ENCODE data around the gene TMBIM4.

TMBIM4 gene

GRCh38 chr12:66137937-66138336 is 31.9 kb downstream of the TMBIM4 start:
- DNase-seq = no peak

GRCh38 chr12:66132408-66132807 is 37.4 kb downstream of the TMBIM4 start:
- DNase-seq = no peak

DNA sequence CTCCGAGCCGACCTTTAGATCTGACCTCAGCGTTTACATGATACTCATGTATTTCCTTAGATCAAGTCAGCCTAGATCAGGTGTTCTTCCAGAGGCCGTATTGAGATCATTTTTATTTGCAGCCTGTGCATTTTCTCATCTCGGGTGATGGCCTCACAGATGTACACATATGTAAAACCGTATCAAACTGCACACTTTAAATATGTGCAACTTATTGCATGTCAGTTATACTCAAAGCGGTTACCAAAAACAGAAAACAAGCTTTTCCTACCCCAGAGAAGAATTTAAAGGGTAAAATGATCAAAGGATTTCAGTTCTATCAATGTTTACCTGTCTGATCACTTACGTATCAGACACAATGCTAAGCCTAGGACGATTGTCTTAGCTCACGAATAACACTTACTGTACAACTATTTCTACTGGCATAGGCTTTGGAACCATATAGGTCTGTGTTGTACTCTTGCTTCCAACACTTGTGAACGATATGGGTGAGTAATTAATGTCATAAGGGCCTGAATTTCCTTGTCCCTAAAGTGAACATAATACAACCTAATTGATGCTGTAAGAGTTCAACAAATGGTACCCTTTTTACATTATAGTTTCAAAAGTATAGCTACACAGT is 38.6 kb downstream of the TMBIM4 start:
- no peak for DNase-seq

- peak; percentile 88 for DNase-seq
Measured at GRCh38 chr12:66130267-66131066, 39.3 kb downstream of the TMBIM4 start, which contains the start of gene LLPH. TSS of gene LLPH (minus strand) at chr12:66130750. CDS start at chr12:66129106, 1,644 bp downstream.

DNA sequence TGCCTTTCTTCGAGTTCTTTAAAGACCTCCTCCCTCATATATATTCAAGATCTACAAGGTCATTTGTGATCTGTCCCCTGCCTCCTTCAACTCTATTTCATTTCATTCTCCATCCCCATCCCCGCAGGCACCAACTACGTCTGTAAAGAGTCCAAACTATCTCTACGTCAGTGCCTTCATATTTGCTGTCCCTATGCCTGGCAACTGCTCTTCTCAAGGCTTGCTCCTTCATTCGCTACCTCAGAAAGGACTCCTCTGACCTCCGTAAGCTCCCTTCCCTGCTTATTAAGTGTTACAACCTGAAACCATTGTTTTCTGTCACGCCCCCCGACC is 39.9 kb downstream of the TMBIM4 start:
- no peak for DNase-seq

GRCh38 chr12:66127650-66128049 is 42.1 kb downstream of the TMBIM4 start:
- no peak for DNase-seq

GRCh38 chr12:66120477-66120876 is 49.3 kb downstream of the TMBIM4 start:
- no peak for DNase-seq

- no peak for DNase-seq
Measured at GRCh38 chr12:66119870-66120241, 49.9 kb downstream of the TMBIM4 start.

DNA sequence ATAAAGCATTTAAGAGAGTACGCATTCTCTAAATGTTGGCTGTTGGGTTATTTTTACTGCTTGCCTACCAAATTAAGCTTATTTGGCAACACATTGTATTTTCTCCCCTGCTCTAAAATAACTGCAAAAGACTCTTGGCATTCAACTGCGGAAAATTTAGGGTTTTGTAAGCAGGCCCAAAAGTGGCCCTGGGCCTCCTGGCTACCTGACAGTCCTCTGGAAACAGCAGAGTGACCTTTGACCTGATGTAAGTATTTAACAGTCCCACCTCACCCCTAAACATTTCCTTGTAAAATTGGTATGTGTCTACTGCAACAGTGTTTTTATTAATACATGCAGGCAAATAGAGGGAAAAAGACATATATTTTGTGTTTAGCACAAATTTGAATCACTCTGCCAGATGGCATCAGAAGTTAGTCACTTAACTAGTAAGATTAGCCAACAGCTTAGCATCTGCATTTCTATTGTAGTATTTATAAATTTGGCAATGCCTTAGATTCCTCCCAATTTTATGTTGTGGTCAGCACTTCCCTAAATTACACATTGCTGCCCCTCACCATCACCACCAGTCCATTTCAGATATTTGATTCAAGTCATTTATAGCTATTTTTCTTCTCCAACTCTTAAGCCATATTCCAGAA is 50.4 kb downstream of the TMBIM4 start:
- no peak for DNase-seq

DNA sequence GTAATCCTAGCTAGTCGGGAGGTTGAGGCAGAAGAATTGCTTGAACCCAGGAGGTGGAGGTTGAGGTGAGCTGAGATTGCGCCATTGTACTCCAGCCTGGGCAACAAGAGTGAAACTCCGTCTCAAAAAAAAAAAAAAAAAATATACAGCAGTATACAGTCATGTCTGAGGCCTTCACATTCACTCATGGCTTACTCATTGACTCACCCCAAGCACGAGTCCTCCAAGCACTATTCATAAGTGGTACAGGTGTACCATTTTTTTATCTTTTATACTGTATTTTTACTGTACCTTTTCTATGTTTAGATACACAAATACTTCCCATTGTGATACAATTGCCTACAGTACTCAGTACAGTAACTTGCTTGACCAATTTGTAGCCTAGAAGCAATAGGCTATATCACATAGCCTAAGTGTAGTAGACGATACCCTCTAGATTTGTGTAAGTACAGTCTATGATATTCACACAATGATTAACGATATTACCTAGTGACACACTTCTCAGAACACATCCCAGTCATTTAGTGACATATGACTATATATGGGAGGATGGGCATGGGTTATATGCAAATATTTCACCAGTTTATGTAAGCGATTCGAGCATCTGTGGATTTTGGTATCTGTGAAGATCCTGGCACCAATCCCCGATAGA is 51.4 kb downstream of the TMBIM4 start:
- DNase-seq = no peak

DNA sequence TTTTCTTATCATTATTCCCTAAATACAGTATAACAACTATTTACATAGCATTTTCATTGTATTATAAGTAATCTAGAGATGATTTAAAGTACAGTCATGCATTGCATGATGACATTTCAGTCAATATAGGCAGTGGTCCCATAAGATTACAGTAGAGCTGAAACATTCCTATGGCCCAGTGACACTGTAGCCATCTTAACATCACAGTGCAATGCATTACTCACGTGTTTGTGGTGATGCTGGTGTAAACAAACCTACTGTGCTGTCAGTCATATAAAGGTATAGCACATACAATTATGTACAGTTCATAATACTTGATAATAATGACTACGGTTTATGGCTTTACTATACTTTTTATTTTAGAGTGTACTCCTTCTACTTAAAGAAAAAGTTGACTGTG is 52.6 kb downstream of the TMBIM4 start:
- no peak for DNase-seq

- DNase-seq = no peak
Measured at GRCh38 chr12:66115071-66115600, 54.7 kb downstream of the TMBIM4 start.

DNA sequence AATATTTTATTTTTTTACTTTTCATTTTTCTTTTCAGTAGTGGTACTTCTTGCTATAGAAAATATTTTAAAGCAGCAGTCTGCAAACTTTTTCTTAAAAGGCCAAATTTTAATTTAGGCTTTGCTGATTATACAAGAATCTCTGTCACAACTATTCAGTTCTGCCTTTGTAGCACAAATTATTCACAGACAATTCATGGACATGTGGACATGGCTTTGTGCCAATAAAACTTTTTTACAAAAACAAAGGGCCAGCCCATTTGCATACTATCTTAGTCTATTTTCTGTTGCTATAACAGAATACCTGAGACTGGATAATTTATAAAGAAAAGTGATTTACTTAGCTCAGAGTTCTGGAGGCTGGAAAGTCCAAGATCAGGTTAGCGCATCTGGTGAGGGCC is 56.3 kb downstream of the TMBIM4 start:
- no peak for DNase-seq

GRCh38 chr12:66111605-66112004 is 58.2 kb downstream of the TMBIM4 start:
- no peak for DNase-seq

DNA sequence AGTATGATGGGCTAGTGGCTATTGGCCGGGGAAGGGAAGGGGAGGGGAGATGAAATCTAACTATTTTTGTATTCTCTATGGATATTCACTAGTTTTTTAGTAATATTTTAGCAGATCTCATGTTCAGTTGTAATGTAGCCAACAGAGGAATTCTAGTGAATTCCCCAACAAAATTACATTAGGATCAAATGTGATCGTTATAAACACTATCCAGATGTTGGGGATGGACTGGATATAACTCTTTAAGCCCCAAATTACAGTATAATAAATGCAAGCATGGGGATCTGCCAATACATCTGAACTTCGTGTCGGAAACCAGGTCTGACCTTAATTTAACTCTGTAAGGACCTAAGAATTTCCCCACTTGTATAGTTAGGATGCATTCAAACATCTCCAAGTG is 60.7 kb downstream of the TMBIM4 start:
- DNase-seq = no peak

DNA sequence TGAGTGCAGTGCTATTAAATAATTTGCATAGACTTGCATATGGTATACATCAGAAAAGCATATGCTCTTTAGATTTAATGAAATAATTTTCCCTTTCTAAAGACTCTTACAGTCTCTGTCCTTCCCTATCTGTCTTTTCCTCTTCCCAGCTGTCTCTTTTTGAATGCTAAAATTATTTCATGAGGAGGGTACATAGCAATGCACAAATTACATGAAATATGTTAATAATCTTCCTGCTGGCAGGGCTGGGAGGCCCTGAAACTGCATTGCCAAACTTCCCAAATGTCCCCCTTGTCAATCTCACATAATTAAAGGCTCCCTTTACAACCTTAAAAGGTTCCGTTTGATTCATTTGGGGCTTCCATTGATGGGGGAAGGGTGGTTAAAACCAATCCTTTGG is 61.4 kb downstream of the TMBIM4 start:
- DNase-seq = no peak

DNA sequence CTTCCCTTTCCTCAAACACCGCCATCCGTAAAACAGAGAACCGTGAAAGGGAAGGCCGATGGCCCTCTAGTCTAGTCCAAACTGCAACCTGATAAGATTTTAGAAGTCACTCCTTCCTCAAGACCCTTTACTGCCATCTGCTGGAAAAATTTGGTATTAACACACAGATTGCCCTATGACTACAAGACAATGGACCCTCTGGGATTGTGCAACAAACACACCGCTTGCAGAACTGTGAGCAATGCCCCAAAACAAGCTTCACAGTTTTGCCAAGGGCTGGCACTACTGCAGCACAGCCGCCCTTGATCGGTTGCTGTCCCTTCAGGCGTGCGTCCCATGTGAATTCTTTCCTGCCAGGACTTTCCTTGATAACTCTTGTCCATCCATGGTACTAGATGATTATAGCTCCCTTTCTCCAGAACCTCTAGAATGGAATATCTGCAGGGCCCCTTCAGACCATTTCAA is 62.3 kb downstream of the TMBIM4 start:
- DNase-seq = peak; percentile 32

DNA sequence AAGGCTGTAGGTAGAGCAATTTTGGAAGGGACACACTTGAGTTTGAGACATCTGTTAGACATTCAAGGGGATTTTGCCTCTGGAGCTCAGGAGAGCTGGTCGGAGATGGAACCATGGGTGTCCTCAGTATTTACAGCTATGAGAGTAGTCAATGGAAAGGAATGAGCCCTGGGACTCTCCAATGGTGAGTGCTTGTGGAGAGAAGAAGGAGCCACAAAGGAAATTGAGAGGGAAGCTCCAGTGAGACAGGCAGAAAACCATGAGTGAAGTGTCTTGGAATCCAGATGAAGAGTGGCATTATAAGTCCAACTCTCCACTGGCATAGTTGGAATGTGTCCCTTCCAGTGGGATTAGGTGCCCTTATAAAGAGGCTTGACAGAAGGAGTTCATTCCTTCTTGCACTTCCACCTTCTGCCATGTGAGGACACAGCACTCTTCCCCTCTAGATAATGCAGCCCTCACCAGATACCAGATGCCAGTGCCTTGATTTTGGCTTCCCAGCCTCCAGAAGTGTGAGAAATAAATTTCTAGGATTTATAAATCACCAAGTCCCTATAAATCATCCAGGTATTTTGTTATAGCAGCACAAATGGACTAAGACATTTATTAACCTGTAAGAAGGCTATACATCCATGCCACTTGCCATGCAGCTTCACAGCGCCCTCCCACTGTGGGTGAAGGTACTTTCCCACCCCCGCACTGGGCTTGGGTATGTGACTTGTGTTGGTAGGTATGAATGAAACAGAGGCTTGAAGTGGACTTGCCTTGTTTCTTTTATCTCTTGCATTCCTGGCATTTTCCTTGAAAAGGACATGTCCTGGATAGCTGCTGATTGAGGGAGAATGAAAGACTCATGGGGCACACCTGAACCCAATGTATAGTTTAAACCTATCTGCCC is 66.5 kb downstream of the TMBIM4 start:
- no peak for DNase-seq

- no peak for DNase-seq
Measured at GRCh38 chr12:66092559-66093269, 77.1 kb downstream of the TMBIM4 start.

- no peak for DNase-seq
Measured at GRCh38 chr12:66090157-66090556, 79.6 kb downstream of the TMBIM4 start.

DNA sequence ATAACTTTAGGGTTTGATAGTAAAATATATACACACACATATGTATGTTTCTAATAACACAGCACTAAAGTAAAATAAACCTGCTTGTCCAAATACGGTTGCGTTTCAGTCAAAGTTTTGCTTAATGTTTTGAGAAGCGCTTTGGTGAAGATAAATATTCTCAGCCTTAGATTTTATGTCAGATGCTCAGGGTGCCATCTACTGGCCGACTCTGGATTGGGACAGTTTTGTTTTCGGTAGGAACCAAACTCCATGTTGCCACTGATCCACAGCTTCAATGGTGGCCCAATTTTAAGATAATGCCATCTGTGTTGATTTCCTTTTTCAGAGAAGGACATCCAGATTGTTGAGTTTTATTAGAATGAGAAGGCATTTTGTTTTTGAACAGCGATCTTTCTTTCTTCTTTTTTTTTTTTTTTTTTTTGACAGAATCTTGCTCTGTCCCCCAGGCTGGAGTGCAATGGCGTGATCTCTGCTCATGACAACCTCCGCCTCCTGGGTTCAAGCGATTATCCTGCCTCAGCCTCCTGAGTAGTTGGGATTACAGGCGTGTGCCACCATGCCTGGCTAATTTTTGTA is 82.3 kb downstream of the TMBIM4 start:
- DNase-seq = no peak
